Inflammatory macrophage treated with lipopolysaccharide for 4 hours (primary cell): Measurements from ENCODE around the gene NR1H4.
A peak's percentile ranks its signal among the peaks of the same experiment; 100 is the strongest.

Experiments
- DNase-seq: peaks from one replicate; pipeline ENCODE4 v3.0.0-alpha.2; 2020

NR1H4 gene

DNA sequence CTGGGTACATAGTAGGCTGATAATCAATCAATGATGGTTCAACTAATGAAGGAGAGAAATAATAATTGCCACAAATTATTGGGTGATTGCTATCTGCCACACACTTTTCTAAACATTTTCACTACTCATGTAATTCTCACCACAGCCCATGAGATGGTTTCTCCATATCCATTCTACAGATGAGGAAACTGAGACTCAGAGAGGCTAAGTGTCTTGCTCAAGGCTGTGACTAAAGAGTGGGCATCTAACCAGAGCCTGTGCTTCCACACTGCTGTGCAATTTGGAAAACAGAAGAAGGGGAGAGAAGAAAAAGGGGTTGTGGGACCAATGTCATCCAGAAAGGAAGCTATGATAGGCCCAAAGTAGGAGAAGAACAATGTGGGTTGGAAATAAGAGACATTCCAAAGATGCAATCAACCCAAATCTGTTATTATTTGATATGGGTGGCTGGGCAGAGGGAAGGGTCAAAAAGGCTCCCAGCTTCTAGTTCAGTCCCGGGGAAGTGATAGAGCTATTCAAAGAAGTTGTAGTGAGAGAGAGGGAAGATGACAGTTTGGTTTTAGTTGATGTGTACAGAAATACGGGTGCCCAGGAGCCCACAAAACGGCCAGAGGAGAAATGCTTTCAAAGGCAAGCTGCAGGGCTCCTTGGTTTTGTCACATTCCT is 483 bp upstream of the NR1H4 start:
- no peak for DNase-seq

DNA sequence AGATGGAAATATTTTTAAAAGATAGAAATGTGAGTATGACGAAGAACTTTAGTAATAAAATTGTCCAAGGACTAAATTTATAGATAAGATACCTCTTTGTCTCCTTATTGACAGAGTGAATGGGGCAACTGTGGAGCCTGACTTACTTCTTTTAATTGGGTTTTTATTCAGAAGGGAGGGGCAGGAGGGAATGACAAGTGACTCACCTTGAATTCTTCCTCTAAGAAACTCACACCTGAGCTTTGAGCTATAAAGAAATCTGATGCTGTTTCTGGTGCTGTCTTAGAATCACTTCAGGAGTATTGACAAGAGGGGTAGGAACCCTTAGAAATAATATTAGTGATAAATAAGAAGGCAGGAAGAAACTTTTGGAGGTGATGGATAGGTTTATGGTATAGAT is 951 bp downstream of the NR1H4 start:
- DNase-seq, result no peak

GRCh38 chr12:100476013-100476751 is 2.5 kb downstream of the NR1H4 start:
- DNase-seq, result no peak

DNA sequence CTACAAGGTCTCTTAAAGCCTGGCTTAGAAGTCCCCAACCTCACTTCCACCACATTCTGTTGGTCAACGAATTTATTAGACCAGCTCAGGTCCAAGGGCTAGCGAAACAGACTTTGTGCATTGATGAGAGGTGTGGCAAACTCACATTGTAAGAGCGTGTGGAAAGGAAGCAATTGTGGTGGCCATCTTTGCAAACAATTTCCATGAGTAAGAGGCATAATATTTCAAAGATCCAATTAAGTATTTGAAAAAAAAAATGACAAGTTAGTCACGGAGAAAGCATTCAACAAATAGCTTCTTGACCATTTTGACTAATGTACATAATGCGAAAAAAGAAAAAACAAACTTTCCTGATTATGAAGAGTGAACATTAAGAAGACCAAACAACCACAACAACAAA is 7.4 kb downstream of the NR1H4 start:
- DNase-seq, result no peak

DNA sequence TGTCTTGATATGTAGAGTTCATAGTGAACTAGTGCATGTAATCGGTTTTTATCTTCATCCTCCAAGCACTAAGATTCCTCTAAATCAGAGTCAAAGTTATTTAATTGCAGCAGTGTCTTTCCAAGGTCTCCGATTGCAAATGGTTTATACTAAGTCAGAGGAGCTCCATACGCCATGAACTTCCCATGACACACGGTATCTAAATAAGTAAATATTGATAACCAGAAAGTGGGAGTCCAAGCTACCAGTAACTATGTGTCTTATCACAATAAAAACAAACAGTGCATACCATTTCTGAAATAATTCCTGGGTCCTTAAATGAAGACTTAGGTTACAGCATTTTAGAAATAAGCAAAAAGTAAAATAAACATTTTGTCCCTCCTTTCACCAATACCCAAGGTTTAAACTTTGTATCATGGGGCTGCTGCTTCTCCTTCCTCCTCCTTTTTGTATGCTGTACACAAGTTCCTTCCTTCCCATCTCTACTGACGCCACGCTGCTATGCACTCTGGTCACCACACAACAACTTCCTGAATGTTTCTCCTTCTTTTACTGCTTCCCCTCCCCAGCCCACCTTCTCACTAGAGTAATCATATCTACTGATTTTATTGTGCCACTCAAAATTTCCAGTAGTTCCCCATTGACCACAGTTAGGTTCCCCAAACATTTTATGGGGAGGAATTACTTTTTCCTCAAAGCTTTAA is 10.7 kb downstream of the NR1H4 start:
- peak; percentile 1 for DNase-seq

DNA sequence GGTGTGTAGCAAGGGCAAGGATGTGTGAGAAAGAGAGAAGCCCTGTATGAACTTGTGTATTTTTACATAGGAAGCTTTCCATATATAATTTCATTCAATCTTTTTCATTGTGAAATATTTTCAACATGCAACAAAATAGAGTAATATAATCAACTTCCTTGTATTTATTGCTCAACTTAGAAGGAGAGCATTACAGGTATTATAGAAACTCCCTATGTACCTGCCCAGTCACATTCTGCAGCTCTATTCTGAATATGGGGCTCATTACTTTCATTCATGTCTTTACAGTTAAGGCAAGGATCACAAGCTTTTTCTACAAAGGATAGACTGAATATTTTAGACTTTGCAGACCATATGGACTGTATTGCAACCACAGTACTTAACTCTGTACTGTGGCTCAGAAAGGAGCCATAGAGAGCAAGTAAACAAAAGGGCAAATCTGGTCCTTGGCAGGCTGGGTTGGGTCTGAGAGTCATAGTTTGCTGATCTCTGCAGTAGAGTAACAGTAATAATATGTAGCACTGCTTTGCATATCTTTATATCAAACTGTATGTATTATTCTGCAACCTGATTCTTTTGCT is 11.3 kb downstream of the NR1H4 start:
- DNase-seq, result no peak

DNA sequence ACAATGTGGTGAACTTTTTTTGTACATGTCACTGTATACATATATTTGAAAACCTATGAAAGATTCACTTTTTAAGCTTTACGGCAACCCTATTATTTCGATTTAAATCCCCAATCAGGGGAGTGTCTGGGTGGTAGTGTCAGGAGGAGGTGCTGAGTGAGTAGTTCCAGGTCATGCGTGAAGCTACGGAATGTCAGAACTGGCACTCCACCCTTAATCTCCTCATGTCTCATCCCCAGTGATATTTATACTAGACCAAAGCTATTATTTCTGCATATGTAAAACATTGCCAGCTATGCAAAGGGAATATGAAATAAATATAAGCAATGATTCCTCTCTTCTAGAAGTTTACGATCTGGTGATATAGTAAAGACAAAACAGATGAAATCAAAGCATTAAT is 12.3 kb downstream of the NR1H4 start:
- no peak for DNase-seq

- no peak for DNase-seq
Observed at GRCh38 chr12:100489251-100489820, 15.7 kb downstream of the NR1H4 start.

DNA sequence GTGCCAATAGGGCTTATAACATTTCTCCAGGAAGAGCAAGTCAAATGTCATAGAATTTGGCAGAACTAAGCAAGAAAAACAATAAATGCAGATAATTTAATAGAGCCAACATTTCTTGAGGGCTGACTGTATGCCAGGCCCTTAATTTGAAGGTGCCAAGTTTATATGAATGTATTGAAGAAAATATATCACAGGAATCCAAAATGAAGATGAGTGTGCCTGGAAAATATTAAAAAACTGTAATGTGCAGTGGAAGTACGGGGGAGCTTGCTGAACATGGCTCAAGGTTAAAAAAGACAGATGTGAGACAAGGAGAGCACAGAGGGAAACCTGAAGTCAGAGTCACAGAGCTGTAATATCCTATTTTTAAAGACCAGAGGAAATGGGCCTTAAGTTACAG is 16.4 kb downstream of the NR1H4 start:
- no peak for DNase-seq

DNA sequence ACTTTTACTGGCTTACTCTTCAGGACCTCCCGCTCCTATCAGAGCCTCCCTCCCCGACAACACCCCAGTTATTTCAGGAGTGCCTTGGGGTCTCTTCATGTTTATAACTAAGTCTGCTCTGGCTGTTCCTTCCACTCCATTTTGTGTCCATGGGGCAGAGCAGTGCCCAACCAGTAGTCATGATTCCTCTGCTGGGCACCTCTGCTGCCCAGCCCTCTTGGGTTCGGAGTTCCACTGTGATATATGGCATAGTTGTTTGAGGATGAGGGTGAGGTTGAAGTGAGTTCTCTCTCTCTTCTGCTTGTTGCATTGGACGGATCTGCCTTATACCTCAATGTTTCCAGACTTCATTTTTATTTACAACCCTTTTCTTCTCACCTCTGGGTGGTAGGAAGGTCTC is 17.4 kb downstream of the NR1H4 start:
- DNase-seq, result no peak

GRCh38 chr12:100493396-100494012 is 19.8 kb downstream of the NR1H4 start:
- no peak for DNase-seq

GRCh38 chr12:100494026-100494425 is 20.4 kb downstream of the NR1H4 start:
- DNase-seq, result no peak

GRCh38 chr12:100494538-100494937 is 20.9 kb downstream of the NR1H4 start:
- no peak for DNase-seq

DNA sequence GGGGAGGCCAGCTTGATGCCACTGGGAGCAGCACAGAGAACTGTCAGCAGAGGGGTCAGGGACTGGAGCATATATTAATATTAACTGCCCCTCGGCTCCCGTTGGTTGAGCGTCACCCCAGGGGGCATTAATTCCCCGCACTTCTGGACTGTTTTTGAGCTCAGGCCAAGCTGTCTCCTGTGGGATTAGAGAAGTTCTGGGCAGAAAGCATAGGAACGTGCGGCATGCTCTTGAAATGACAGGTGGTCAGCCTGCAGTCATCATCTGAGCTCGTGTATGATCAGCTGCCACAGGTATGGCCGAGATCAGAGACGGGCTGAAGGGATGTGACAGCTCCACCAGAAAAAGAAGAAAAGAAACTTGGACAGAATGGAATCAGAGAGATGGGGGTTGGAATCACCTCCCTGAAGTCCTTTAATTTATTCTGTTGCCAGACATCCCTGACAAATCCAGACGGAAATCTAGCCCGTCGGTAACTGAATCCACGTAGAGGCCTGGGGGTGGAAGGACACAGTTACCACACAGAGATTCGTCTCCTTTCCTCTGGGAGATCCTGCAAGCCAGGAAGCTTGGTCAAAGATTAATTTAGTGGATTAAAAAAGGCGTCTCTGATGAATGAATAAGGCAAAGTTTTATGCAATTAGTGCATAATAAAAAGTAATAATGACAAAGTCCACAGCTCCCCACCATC is 23.6 kb downstream of the NR1H4 start:
- DNase-seq, result no peak

GRCh38 chr12:100498141-100498540 is 24.5 kb downstream of the NR1H4 start:
- DNase-seq, result no peak

GRCh38 chr12:100499416-100499815 is 25.8 kb downstream of the NR1H4 start:
- DNase-seq, result no peak

DNA sequence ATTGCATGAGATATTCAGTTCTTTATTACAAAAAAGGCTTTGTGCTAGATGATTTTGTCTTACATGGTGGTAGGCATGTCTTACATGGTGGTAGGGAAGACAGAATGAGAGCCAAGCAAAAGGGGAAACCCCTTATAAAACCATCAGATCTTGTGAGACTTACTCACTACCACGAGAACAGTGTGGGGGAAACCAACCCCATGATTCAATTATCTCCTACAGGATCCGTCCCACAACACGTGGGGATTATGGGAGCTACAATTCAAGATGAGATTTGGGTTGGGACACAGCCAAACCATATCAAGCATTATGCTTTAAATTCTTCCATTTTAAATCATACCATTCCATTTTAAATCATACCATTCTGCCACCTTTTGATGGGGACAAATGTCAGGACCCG is 29.1 kb downstream of the NR1H4 start:
- DNase-seq, result peak; percentile 11

DNA sequence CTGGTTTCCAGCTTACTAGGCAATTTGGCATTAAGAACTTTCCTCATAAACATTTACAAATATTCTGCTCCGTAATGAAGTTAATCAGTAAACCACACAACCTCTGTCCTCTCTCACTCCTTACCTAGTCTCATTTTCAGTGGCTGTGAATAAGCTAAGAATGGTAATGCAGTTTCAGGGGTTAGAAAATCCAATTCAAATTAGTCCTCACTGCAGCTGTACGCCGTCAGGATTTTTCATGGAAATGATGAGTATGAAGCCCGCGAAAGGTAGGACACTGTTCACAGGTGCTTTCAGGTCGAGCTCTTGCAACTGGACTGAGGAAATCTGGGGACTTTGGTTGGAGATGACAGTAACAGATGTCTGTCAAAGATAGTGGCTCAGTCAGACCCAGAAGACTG is 29.6 kb downstream of the NR1H4 start:
- DNase-seq, result no peak

DNA sequence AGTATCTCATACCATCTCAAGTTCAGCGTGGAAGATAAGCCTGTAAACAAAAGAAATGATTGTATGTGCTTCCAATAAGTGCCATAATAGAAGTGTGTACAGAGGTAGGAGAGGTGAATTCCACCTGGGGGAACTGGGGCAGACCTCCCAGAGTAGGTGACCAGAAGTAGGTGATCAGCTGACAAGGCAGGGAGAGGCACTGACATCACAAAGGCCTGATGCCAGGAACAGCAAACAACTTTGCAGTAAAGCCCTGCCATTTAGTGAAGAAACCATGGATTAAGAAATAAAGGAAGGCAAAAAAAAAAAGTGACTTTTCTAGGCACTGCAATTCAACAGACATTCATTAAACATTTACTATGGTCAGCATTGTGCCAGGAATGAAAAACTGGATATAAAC is 31.1 kb downstream of the NR1H4 start:
- no peak for DNase-seq

- DNase-seq, result no peak
Observed at GRCh38 chr12:100508751-100509150, 35.1 kb downstream of the NR1H4 start.

DNA sequence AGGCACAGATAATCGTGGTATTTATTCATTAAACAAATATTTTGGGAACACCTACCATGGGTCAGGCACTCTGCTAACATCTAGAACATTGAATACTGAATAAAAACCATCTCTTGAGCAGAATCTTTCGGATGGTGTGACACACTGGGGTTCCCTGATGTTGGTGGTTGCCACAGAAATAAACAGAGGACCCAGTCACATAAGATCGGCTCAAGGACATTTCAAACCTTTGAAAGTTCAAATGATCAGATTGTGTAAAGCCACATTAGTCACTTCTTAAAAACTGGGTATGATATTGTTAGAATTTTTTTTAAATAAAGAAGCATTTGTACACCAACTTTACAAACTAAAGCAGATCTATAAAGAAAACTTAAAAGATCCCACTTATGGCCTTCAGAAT is 39.0 kb downstream of the NR1H4 start:
- DNase-seq, result no peak

DNA sequence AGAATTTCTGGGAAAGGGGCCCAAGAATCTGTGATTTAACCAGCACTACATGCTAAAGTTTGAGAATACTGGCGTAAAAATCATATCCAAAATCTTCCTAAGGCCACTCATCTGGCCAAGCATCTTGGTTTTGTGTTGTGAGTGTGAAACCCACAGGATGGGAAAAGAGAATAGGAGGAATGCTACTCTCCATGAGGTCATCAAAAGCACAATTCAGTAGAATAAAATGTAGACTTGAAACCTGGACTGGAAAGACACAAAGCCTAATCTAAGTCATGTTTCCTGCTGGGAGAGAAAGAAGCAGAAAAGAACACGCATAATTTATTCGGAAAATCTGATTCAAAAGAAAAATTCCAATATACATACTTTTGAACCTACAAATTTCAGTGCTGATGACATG is 42.3 kb downstream of the NR1H4 start:
- DNase-seq, result no peak
